HEK293 (cell line): Measurements from ENCODE around the gene GPHA2.
A peak's percentile ranks its signal among the peaks of the same experiment; 100 is the strongest.

Experiments used
- CTCF ChIA-PET: fragments of 350-600 bp; formaldehyde crosslinking; extraction: SDS; loops from one replicate; lab custom pipeline; 2021; ENCODE audit warnings: antibody characterized with exemption; lab: Yijun Ruan, JAX
- POLR2A ChIA-PET: fragments of 300-600 bp; formaldehyde crosslinking; extraction: SDS; loops from one replicate; lab custom pipeline; 2020; ENCODE audit warnings: antibody characterized with exemption, inconsistent platforms; lab: Yijun Ruan, JAX
- H3K27ac ChIP-seq: fragments of 200-500 bp; sonication (Bioruptor generic); 2 replicates; pipeline ENCODE4 v1.5.1; 2014; ENCODE audit warnings: low read depth, low read length, control low read depth, inconsistent platforms; ENCODE audit errors: extremely low read depth
- H3K36me3 ChIP-seq, 2 experiments: fragments of 200-500 bp in 1 of 2; sonication (Bioruptor generic) in 1 of 2; 1 replicate in 1 of 2; 2 replicates in 1 of 2; pipeline ENCODE4 v1.5.1; 2014 to 2017; ENCODE audit warnings: inconsistent platforms in 2 of 2, low read length in 2 of 2; ENCODE audit not compliant: control insufficient read depth in 2 of 2, insufficient read depth in 1 of 2
- H3K4me1 ChIP-seq: fragments of 200-500 bp; sonication (Bioruptor generic); 2 replicates; pipeline ENCODE4 v1.5.1; 2014; ENCODE audit warnings: mild to moderate bottlenecking, low read length, inconsistent platforms; ENCODE audit not compliant: control insufficient read depth, insufficient read depth
- H3K4me3 ChIP-seq: 2 replicates; pipeline ENCODE4 v1.5.1; 2011; ENCODE audit warnings: low read depth, mild to moderate bottlenecking, control low read depth, low read length, moderate library complexity
- H3K9me3 ChIP-seq: fragments of 200-500 bp; sonication (Bioruptor generic); 2 replicates; pipeline ENCODE4 v1.5.1; 2014; ENCODE audit warnings: low read depth, low read length, inconsistent platforms; ENCODE audit not compliant: control insufficient read depth, insufficient read depth
- FEZF1 ChIP-seq: fragments of 450-650 bp; formaldehyde crosslinking; IDR thresholded peaks from 2 replicates; pipeline ENCODE4 v1.5.1; 2016; ENCODE audit warnings: missing biosample characterization, missing genetic modification characterization
- GLIS1 ChIP-seq: fragments of 450-650 bp; formaldehyde crosslinking; IDR thresholded peaks from 2 replicates; pipeline ENCODE4 v1.5.1; 2016; ENCODE audit warnings: missing biosample characterization, missing genetic modification characterization
- HOXC10 ChIP-seq: sonication (generic); formaldehyde crosslinking; IDR thresholded peaks from 2 replicates; pipeline ENCODE4 v1.8.1; 2023; ENCODE audit warnings: mild to moderate bottlenecking, missing genetic modification reagents
- SP7 ChIP-seq: fragments of 450-650 bp; formaldehyde crosslinking; IDR thresholded peaks from 2 replicates; pipeline ENCODE4 v1.5.1; 2016; ENCODE audit warnings: missing biosample characterization, missing genetic modification characterization
- ZBTB48 ChIP-seq: fragments of 450-650 bp; formaldehyde crosslinking; IDR thresholded peaks from 2 replicates; pipeline ENCODE4 v1.5.1; 2016; ENCODE audit warnings: missing biosample characterization, missing genetic modification characterization
- ZFP69B ChIP-seq: fragments of 450-650 bp; formaldehyde crosslinking; IDR thresholded peaks from 2 replicates; pipeline ENCODE4 v1.5.1; 2016; ENCODE audit warnings: missing biosample characterization, missing genetic modification characterization
- ZNF112 ChIP-seq: fragments of 450-650 bp; formaldehyde crosslinking; IDR thresholded peaks from 2 replicates; pipeline ENCODE4 v1.5.0; 2017; ENCODE audit warnings: missing biosample characterization, missing genetic modification characterization
- ZNF132 ChIP-seq: fragments of 450-650 bp; formaldehyde crosslinking; IDR thresholded peaks from 2 replicates; pipeline ENCODE4 v1.5.1; 2017; ENCODE audit warnings: missing biosample characterization, missing genetic modification characterization, borderline replicate concordance
- ZNF274 ChIP-seq, 2 experiments: fragments of 200-500 bp in 1 of 2; fragments of 450-650 bp in 1 of 2; sonication (Bioruptor generic) in 1 of 2; formaldehyde crosslinking in 1 of 2; IDR thresholded peaks; 2 replicates each; pipeline versions ENCODE4 v1.5.1 to v1.6.1; 2014 to 2016; ENCODE audit warnings: borderline replicate concordance in 1 of 2, inconsistent platforms in 1 of 2, low read length in 1 of 2, missing biosample characterization in 1 of 2, missing genetic modification characterization in 1 of 2
- ZNF335 ChIP-seq: fragments of 450-650 bp; formaldehyde crosslinking; conservative IDR thresholded peaks from 2 replicates; pipeline ENCODE4 v1.5.1; 2016; ENCODE audit warnings: missing biosample characterization, missing genetic modification characterization
- ZNF571 ChIP-seq: fragments of 450-650 bp; formaldehyde crosslinking; IDR thresholded peaks from 2 replicates; pipeline ENCODE4 v1.5.0; 2017; ENCODE audit warnings: missing biosample characterization, missing genetic modification characterization
- ZNF747 ChIP-seq: fragments of 450-650 bp; formaldehyde crosslinking; IDR thresholded peaks from 2 replicates; pipeline ENCODE4 v1.5.1; 2016; ENCODE audit warnings: missing biosample characterization, missing genetic modification characterization
- ZNF76 ChIP-seq: fragments of 450-650 bp; formaldehyde crosslinking; IDR thresholded peaks from 2 replicates; pipeline ENCODE4; 2016; ENCODE audit warnings: low read depth, missing biosample characterization, missing genetic modification characterization, borderline replicate concordance
- ZNF777 ChIP-seq: fragments of 450-650 bp; formaldehyde crosslinking; IDR thresholded peaks from 2 replicates; pipeline ENCODE4 v1.5.1; 2017; ENCODE audit warnings: missing biosample characterization, missing genetic modification characterization, borderline replicate concordance
- TF ChIP-seq, protein P1 (sequence below): fragments of 450-650 bp; formaldehyde crosslinking; IDR thresholded peaks from 2 replicates; pipeline ENCODE4 v1.5.1; 2016; ENCODE audit warnings: missing biosample characterization, missing genetic modification characterization, low read depth
- TF ChIP-seq, protein P2 (sequence below): fragments of 450-650 bp; formaldehyde crosslinking; IDR thresholded peaks from 2 replicates; pipeline ENCODE4 v1.5.1; 2016; ENCODE audit warnings: missing biosample characterization, missing genetic modification characterization, borderline replicate concordance
- TF ChIP-seq, protein P3 (sequence below): fragments of 450-650 bp; IDR thresholded peaks from 2 replicates; pipeline ENCODE4 v1.5.1; 2018; ENCODE audit warnings: missing biosample characterization, missing genetic modification characterization
- TF ChIP-seq, protein P4 (sequence below): fragments of 450-650 bp; formaldehyde crosslinking; IDR thresholded peaks from 2 replicates; pipeline ENCODE4 v1.5.1; 2016; ENCODE audit warnings: missing biosample characterization, missing genetic modification characterization

GPHA2 gene

DNA sequence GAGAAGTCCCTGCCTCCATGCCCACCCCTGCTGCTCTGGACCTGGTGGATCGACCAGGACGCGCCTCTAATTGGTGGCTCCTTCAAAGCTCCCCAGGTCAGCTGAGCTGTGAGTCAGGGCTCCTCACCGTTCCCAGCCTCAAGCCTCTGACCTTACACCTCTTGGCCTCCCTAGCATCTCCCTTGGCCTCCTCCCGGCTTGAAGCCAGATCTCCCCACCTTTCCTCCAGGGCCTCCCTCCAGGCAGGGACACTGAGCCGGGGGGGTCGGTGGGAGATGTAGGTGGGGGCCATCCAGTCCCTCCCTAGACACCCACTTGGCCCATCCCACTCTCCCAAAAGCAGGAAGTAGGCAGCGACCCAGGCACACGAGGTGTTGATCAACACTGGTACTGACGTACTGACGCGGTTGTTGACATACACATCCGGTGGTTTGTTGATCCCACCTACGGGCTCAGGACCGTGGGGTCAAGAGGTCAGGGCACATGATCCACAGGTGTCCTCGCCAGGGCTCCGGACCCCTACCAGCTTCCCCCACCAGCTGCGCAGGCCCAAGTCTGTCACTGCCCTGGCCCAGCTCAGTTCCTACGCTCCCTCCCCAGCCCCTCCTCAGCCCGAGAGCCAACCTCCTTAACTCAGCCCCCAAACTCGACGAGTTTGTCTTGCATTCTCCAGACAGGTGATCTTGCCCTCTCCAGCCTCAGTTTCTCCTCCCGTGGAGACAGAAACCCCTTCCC is 19.5 kb downstream of the GPHA2 start (continued):
- TF ChIP-seq ZBTB48 (tag by site-specific recombination), result peak; percentile 50; the same call in 1 of the 2 replicates

DNA sequence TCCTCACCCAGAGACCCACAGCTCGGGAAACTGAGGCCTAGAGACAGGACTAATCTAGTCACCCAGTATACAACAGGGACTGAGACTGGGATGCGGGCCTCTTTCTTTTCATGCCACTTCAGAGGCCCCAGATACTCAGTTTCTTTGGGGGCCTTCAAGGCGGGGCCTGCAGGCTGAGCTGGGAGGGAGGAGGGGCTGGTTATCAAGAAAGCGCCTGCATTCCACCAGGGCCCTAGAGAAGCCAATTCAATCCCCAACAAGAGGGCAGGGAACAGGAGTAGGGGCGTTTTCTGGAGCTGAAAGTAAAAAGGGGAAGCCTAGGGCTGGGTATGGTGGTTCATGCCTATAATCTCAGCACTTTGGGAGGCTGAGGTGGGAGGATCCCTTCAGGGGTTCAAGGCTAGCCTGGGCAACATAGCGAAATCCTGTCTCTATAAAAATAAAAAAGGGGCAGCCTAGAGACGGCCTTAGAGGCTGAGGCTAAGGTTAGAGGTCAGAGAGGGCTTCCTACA is 20.3 kb downstream of the GPHA2 start:
- Histone ChIP-seq H3K36me3 (peaks cover 0 to 40% of the 10 kb centered on the region in 2 experiments; a peak in 1 of 3 replicates), H3K4me1 (no peaks in the 10 kb centered on the region), H3K27ac (no peak overlapping the region), H3K4me3 (no peak overlapping the region), H3K9me3 (no peaks in the 10 kb centered on the region)
- no peak for TF ChIP-seq ZNF747
- TF ChIP-seq ZNF335 (tag by site-specific recombination), result 0 out of 2 replicates have a peak, but pooled peaks have one; percentile 9
- CTCF ChIA-PET, result interaction anchor here (0.6 to 1.4 kb wide), 5 partner anchors 35 to 117 kb away, joined by 3 to 4 read pairs (median 4); partner anchors contain the start of gene BATF2
- POLR2A ChIA-PET, result interaction anchor here (0.6 to 1.3 kb wide), 4 partner anchors 9 to 259 kb away, joined by 3 to 4 read pairs (median 4); partner anchors contain the start of genes PPP2R5B and SF1

DNA sequence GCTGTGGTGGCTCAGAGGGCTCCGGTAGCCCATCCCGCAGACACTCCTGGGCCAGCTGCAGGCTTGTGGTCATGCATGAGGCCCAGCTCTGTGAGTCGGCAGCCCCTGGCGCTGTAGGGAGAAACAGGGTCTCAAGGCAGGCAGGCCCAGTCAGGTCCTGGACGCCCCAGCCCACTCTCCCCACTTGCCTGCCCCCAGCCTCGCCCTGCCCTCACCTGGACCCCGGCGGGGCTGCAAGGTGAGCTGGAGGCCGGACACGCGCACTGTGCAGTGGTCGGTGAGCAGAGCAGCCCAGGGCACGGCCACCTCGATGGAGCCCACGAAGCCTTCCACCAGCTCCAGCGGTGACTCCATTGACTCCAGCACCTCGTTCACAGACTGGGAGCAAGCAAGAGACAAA is 21.6 kb downstream of the GPHA2 start:
- H3K36me3 ChIP-seq, result peaks cover 0 to 53% of the 10 kb centered on the region in 2 experiments; a peak in 1 of 3 replicates
- no peak overlapping the region for H3K4me3 ChIP-seq
- H3K4me1 ChIP-seq, result no peaks in the 10 kb centered on the region
- no peak overlapping the region for H3K27ac ChIP-seq
- no peaks in the 10 kb centered on the region for H3K9me3 ChIP-seq
- ChIA-PET POLR2A (no interaction called here), CTCF (interaction anchor here (0.5 to 2.8 kb wide), 3 partner anchors 19 to 55 kb away, joined by 3 to 8 read pairs (median 3); no protein-coding TSS in a partner anchor)
- no peak for TF ChIP-seq ZNF274 (IDR thresholded peaks at IDR 0.05; ENCODE audit: low read length)
- no peak for TF ChIP-seq ZNF274 (tag by site-specific recombination; IDR thresholded peaks at IDR 0.05; ENCODE audit: borderline replicate concordance)
- TF ChIP-seq GLIS1 (tag by site-specific recombination), result no peak
- no peak for TF ChIP-seq FEZF1 (tag by site-specific recombination)
- TF ChIP-seq, protein P1, sequence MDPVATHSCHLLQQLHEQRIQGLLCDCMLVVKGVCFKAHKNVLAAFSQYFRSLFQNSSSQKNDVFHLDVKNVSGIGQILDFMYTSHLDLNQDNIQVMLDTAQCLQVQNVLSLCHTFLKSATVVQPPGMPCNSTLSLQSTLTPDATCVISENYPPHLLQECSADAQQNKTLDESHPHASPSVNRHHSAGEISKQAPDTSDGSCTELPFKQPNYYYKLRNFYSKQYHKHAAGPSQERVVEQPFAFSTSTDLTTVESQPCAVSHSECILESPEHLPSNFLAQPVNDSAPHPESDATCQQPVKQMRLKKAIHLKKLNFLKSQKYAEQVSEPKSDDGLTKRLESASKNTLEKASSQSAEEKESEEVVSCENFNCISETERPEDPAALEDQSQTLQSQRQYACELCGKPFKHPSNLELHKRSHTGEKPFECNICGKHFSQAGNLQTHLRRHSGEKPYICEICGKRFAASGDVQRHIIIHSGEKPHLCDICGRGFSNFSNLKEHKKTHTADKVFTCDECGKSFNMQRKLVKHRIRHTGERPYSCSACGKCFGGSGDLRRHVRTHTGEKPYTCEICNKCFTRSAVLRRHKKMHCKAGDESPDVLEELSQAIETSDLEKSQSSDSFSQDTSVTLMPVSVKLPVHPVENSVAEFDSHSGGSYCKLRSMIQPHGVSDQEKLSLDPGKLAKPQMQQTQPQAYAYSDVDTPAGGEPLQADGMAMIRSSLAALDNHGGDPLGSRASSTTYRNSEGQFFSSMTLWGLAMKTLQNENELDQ (tag by site-specific recombination), result no peak
- no peak for TF ChIP-seq ZFP69B (tag by site-specific recombination)
- TF ChIP-seq, protein P2, sequence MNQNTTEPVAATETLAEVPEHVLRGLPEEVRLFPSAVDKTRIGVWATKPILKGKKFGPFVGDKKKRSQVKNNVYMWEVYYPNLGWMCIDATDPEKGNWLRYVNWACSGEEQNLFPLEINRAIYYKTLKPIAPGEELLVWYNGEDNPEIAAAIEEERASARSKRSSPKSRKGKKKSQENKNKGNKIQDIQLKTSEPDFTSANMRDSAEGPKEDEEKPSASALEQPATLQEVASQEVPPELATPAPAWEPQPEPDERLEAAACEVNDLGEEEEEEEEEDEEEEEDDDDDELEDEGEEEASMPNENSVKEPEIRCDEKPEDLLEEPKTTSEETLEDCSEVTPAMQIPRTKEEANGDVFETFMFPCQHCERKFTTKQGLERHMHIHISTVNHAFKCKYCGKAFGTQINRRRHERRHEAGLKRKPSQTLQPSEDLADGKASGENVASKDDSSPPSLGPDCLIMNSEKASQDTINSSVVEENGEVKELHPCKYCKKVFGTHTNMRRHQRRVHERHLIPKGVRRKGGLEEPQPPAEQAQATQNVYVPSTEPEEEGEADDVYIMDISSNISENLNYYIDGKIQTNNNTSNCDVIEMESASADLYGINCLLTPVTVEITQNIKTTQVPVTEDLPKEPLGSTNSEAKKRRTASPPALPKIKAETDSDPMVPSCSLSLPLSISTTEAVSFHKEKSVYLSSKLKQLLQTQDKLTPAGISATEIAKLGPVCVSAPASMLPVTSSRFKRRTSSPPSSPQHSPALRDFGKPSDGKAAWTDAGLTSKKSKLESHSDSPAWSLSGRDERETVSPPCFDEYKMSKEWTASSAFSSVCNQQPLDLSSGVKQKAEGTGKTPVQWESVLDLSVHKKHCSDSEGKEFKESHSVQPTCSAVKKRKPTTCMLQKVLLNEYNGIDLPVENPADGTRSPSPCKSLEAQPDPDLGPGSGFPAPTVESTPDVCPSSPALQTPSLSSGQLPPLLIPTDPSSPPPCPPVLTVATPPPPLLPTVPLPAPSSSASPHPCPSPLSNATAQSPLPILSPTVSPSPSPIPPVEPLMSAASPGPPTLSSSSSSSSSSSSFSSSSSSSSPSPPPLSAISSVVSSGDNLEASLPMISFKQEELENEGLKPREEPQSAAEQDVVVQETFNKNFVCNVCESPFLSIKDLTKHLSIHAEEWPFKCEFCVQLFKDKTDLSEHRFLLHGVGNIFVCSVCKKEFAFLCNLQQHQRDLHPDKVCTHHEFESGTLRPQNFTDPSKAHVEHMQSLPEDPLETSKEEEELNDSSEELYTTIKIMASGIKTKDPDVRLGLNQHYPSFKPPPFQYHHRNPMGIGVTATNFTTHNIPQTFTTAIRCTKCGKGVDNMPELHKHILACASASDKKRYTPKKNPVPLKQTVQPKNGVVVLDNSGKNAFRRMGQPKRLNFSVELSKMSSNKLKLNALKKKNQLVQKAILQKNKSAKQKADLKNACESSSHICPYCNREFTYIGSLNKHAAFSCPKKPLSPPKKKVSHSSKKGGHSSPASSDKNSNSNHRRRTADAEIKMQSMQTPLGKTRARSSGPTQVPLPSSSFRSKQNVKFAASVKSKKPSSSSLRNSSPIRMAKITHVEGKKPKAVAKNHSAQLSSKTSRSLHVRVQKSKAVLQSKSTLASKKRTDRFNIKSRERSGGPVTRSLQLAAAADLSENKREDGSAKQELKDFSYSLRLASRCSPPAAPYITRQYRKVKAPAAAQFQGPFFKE (tag by site-specific recombination), result no peak
- TF ChIP-seq, protein P3, sequence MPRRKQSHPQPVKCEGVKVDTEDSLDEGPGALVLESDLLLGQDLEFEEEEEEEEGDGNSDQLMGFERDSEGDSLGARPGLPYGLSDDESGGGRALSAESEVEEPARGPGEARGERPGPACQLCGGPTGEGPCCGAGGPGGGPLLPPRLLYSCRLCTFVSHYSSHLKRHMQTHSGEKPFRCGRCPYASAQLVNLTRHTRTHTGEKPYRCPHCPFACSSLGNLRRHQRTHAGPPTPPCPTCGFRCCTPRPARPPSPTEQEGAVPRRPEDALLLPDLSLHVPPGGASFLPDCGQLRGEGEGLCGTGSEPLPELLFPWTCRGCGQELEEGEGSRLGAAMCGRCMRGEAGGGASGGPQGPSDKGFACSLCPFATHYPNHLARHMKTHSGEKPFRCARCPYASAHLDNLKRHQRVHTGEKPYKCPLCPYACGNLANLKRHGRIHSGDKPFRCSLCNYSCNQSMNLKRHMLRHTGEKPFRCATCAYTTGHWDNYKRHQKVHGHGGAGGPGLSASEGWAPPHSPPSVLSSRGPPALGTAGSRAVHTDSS (tag by site-specific recombination), result no peak
- TF ChIP-seq HOXC10, result no peak
- TF ChIP-seq ZNF76, result no peak
- TF ChIP-seq ZNF132 (tag by site-specific recombination), result no peak
- no peak for TF ChIP-seq ZNF112 (tag by site-specific recombination)
- TF ChIP-seq ZNF571 (tag by site-specific recombination), result no peak
- no peak for TF ChIP-seq ZNF777 (tag by site-specific recombination)
- TF ChIP-seq, protein P4, sequence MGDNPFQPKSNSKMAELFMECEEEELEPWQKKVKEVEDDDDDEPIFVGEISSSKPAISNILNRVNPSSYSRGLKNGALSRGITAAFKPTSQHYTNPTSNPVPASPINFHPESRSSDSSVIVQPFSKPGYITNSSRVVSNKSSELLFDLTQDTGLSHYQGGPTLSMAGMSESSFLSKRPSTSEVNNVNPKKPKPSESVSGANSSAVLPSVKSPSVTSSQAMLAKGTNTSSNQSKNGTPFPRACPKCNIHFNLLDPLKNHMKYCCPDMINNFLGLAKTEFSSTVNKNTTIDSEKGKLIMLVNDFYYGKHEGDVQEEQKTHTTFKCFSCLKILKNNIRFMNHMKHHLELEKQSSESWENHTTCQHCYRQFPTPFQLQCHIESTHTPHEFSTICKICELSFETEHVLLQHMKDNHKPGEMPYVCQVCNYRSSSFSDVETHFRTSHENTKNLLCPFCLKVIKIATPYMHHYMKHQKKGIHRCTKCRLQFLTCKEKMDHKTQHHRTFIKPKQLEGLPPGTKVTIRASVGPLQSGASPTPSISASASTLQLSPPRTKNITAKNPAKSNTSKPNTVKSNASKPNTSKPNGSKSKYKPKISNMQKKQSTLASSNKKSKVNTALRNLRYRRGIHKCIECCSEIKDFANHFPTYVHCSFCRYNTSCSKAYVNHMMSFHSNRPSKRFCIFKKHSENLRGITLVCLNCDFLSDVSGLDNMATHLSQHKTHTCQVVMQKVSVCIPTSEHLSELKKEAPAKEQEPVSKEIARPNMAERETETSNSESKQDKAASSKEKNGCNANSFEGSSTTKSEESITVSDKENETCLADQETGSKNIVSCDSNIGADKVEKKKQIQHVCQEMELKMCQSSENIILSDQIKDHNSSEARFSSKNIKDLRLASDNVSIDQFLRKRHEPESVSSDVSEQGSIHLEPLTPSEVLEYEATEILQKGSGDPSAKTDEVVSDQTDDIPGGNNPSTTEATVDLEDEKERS (tag by site-specific recombination), result no peak
- no peak for TF ChIP-seq SP7
